CD4-positive, alpha-beta memory T cell (primary cell): ENCODE data around the gene AGER. TPM values are rescaled to one million over a fixed set of nuclear protein-coding genes. Genes with fewer than 3 reads are reported as not detected.
A peak's percentile ranks its signal among the peaks of the same experiment; 100 is the strongest.

Experiments
- CTCF ChIA-PET: fragments of 350-600 bp; sonication (Branson Sonifier 250); formaldehyde crosslinking; loops from one replicate; lab custom pipeline; 2021; ENCODE audit warnings: inconsistent platforms; ENCODE audit not compliant: partially characterized antibody; lab: Charles Lee
- POLR2A ChIA-PET: fragments of 350-600 bp; sonication (Branson Sonifier 250); formaldehyde crosslinking; loops from one replicate; lab custom pipeline; 2021; ENCODE audit not compliant: partially characterized antibody; lab: Charles Lee
- DNase-seq, 5 donors: peaks; one replicate each; pipeline versions ENCODE4 v3.0.0 to v3.0.0-alpha.2; 2020 to 2022; ENCODE audit warnings: mixed read lengths in 1 of 5
- H3K27ac ChIP-seq: one replicate; pipeline ENCODE4 v1.7.0; 2013; ENCODE audit warnings: low read depth, low read length
- H3K27me3 ChIP-seq: 2 replicates; pipeline ENCODE4 v1.7.0; 2013; ENCODE audit warnings: mild to moderate bottlenecking, low read length, moderate library complexity; ENCODE audit not compliant: insufficient read depth
- H3K36me3 ChIP-seq: 2 replicates; pipeline ENCODE4 v1.7.0; 2013; ENCODE audit warnings: mild to moderate bottlenecking, low read length, moderate library complexity; ENCODE audit not compliant: insufficient read depth
- H3K4me1 ChIP-seq: 2 replicates; pipeline ENCODE4 v1.7.0; 2013; ENCODE audit warnings: mild to moderate bottlenecking, low read length, moderate library complexity; ENCODE audit not compliant: insufficient read depth
- H3K4me3 ChIP-seq, 2 donors: one replicate each; pipeline ENCODE4 v1.7.0; 2013; ENCODE audit warnings: low read length in 2 of 2, mild to moderate bottlenecking in 1 of 2
- H3K9me3 ChIP-seq, 2 donors: one replicate each; pipeline ENCODE4 v1.7.0; 2013; ENCODE audit warnings: low read length in 2 of 2, control low read depth in 1 of 2; ENCODE audit not compliant: control insufficient read depth in 1 of 2
- H3K27ac Mint-ChIP-seq, 7 donors: one replicate each; pipeline ENCODE4 v1.8.0; 2020 to 2021; ENCODE audit warnings: mixed read lengths in 7 of 7, mild to moderate bottlenecking in 6 of 7, inconsistent platforms in 3 of 7, moderate library complexity in 3 of 7
- H3K27me3 Mint-ChIP-seq, 2 donors: one replicate each; pipeline ENCODE4 v1.8.0; 2020 to 2021; ENCODE audit warnings: mixed read lengths in 2 of 2
- H3K36me3 Mint-ChIP-seq, 2 donors: one replicate each; pipeline ENCODE4 v1.8.0; 2020 to 2021; ENCODE audit warnings: mixed read lengths in 2 of 2, inconsistent platforms in 1 of 2, mild to moderate bottlenecking in 1 of 2
- H3K4me1 Mint-ChIP-seq, 4 donors: one replicate each; pipeline ENCODE4 v1.8.0; 2020 to 2021; ENCODE audit warnings: mixed read lengths in 4 of 4, mild to moderate bottlenecking in 1 of 4
- H3K4me3 Mint-ChIP-seq, 8 donors: one replicate each; pipeline ENCODE4 v1.8.0; 2020 to 2021; ENCODE audit warnings: mixed read lengths in 8 of 8, mild to moderate bottlenecking in 7 of 8, moderate library complexity in 6 of 8, inconsistent platforms in 3 of 8
- H3K9me3 Mint-ChIP-seq, 8 donors: one replicate each; pipeline ENCODE4 v1.8.0; 2020 to 2021; ENCODE audit warnings: mixed read lengths in 8 of 8, mild to moderate bottlenecking in 5 of 8, inconsistent platforms in 3 of 8, moderate library complexity in 1 of 8
- intact Hi-C: fragments of 100-400 bp; cut with micrococcal nuclease; formaldehyde crosslinking; loops from one replicate; pipeline ENCODE4 v1.15.1; 2023
- polyA plus RNA-seq, 2 donors: library from polyadenylated mRNA; unstranded; fragments of 300-500 nt; fragmentation: Illumina TruSeq; gene quantifications; one replicate each; pipeline ENCODE4 v1.2.3, GENCODE V29; 2021
- total RNA-seq, 2 experiments: library from RNA; stranded (reverse); gene quantifications; one replicate each; pipeline ENCODE4 v1.2.3, GENCODE V29; 2021

Gene AGER
- total and polyA plus RNA-seq, 4 experiments from 2014 or later = 0.62 to 77.3 (median 74.8) TPM; not detected in 1

- ChIA-PET POLR2A (interaction anchor here (1.0 kb wide), 1 partner anchor 21 kb away, joined by 3 read pairs; no protein-coding TSS in a partner anchor), CTCF (no interaction called here)
- peaks cover 0 to 4% of the 10 kb centered on the region in 2 donors for H3K27me3 Mint-ChIP-seq
- peak overlapping the region in 4 of 7 donors; percentile 35 to 84 (median 66) for H3K27ac Mint-ChIP-seq
- peaks cover 18 to 31% (median 20%) of the 10 kb centered on the region in 4 donors for H3K4me1 Mint-ChIP-seq
- no peak overlapping the region for H3K4me3 ChIP-seq
- intact Hi-C loops = loop anchor here (10.0 kb wide), 2 partner anchors 1006 to 1216 kb away; partner anchors contain the start of genes CUTA, HSD17B8, PHF1 and RING1
- no peak overlapping the region for H3K4me3 Mint-ChIP-seq
- no peaks in the 10 kb centered on the region for H3K27me3 ChIP-seq
- DNase-seq = no peak
- no peaks in the 10 kb centered on the region for H3K36me3 ChIP-seq
- H3K27ac ChIP-seq = no peak overlapping the region
- H3K9me3 ChIP-seq = no peaks in the 10 kb centered on the region
- peaks cover 0 to 2% of the 10 kb centered on the region in 2 donors for H3K36me3 Mint-ChIP-seq
- H3K9me3 Mint-ChIP-seq = no peaks in the 10 kb centered on the region
- peaks cover 23% of the 10 kb centered on the region for H3K4me1 ChIP-seq
These were observed 14.8 kb upstream of the AGER start for GRCh38 chr6:32198866-32199265.

- ChIA-PET POLR2A (interaction anchor here (12.7 kb wide), 1 partner anchor 69 kb away, joined by 188 read pairs; the partner anchor contains the start of genes ATF6B and FKBPL), CTCF (no interaction called here)
- Histone ChIP-seq H3K36me3 (no peaks in the 10 kb centered on the region), H3K9me3 (no peaks in the 10 kb centered on the region), H3K27me3 (no peaks in the 10 kb centered on the region), H3K4me1 (peaks cover 28% of the 10 kb centered on the region), H3K4me3 (no peak overlapping the region), H3K27ac (no peak overlapping the region)
- Mint-ChIP-seq H3K4me3 (peak overlapping the region in 1 of 8 donors; percentile 30), H3K36me3 (peaks cover 0 to 2% of the 10 kb centered on the region in 2 donors), H3K9me3 (no peaks in the 10 kb centered on the region), H3K4me1 (peaks cover 23 to 36% (median 26%) of the 10 kb centered on the region in 4 donors), H3K27ac (peak overlapping the region in 5 of 7 donors; percentile 50 to 84 (median 65)), H3K27me3 (peaks cover 0 to 2% of the 10 kb centered on the region in 2 donors)
- no peak for DNase-seq
- intact Hi-C loops = loop anchor here (10.0 kb wide), 2 partner anchors 1006 to 1216 kb away; partner anchors contain the start of genes CUTA, HSD17B8, PHF1 and RING1
These were observed 14.3 kb upstream of the AGER start for GRCh38 chr6:32198345-32198696.

GRCh38 chr6:32196682-32197616 lies 12.9 kb upstream of the AGER start:
- no peak for DNase-seq
- no peaks in the 10 kb centered on the region for H3K9me3 ChIP-seq
- H3K4me3 ChIP-seq = peak overlapping the region; percentile 53 to 97
- peak overlapping the region; percentile 98 for H3K27ac ChIP-seq
- POLR2A ChIA-PET = interaction anchor here (0.6 to 12.7 kb wide), 9 partner anchors 17 to 781 kb away, joined by 3 to 188 read pairs (median 4); partner anchors contain the start of genes ATF6B, EGFL8 and FKBPL
- H3K27me3 Mint-ChIP-seq = peaks cover 0 to 2% of the 10 kb centered on the region in 2 donors
- peak overlapping the region; percentile 93 to 100 (median 98) for H3K4me3 Mint-ChIP-seq
- peaks cover 23 to 47% (median 27%) of the 10 kb centered on the region in 4 donors for H3K4me1 Mint-ChIP-seq
- H3K36me3 ChIP-seq = no peaks in the 10 kb centered on the region
- H3K27me3 ChIP-seq = no peaks in the 10 kb centered on the region
- H3K9me3 Mint-ChIP-seq = no peaks in the 10 kb centered on the region
- H3K4me1 ChIP-seq = peaks cover 33% of the 10 kb centered on the region
- intact Hi-C loops = loop anchor here (2.0 to 10.0 kb wide), 3 partner anchors 48 to 1218 kb away; partner anchors contain the start of genes CUTA, HSD17B8, PHF1 and RING1
- CTCF ChIA-PET = interaction anchor here (0.7 to 1.5 kb wide), 3 partner anchors 48 to 67 kb away, joined by 3 to 4 read pairs (median 3); partner anchors contain the start of gene FKBPL
- peak overlapping the region; percentile 97 to 100 (median 99) for H3K27ac Mint-ChIP-seq
- peaks cover 4 to 11% of the 10 kb centered on the region in 2 donors for H3K36me3 Mint-ChIP-seq

- Histone ChIP-seq H3K27me3 (no peaks in the 10 kb centered on the region), H3K4me3 (peak overlapping the region; percentile 53 to 97), H3K9me3 (no peaks in the 10 kb centered on the region), H3K36me3 (no peaks in the 10 kb centered on the region), H3K4me1 (peaks cover 33% of the 10 kb centered on the region), H3K27ac (peak overlapping the region; percentile 98)
- intact Hi-C loops = loop anchor here (1.0 to 10.0 kb wide), 8 partner anchors 18 to 1219 kb away; partner anchors contain the start of genes ATF6B, CUTA, HSD17B8 and PHF1
- peak in 1 of 5 donors; percentile 76 for DNase-seq
- ChIA-PET CTCF (interaction anchor here (0.8 to 2.5 kb wide), 14 partner anchors 14 to 776 kb away, joined by 3 to 15 read pairs (median 4); partner anchors contain the start of genes AGPAT1, ATF6B, FKBPL and TAP2), POLR2A (interaction anchor here (0.6 to 12.7 kb wide), 33 partner anchors 9 to 1076 kb away, joined by 3 to 408 read pairs (median 4); partner anchors contain the start of genes AGPAT1, ATF6B, BAG6 and DDX39B)
- H3K36me3 Mint-ChIP-seq = peaks cover 12 to 20% of the 10 kb centered on the region in 2 donors
- peak overlapping the region; percentile 93 to 100 (median 98) for H3K4me3 Mint-ChIP-seq
- peaks cover 0 to 2% of the 10 kb centered on the region in 2 donors for H3K27me3 Mint-ChIP-seq
- H3K4me1 Mint-ChIP-seq = peaks cover 23 to 55% (median 27%) of the 10 kb centered on the region in 4 donors
- H3K9me3 Mint-ChIP-seq = no peaks in the 10 kb centered on the region
- peak overlapping the region; percentile 97 to 100 (median 99) for H3K27ac Mint-ChIP-seq
These were observed 12.0 kb upstream of the AGER start for GRCh38 chr6:32195902-32196681.

GRCh38 chr6:32195652-32195901 lies 11.5 kb upstream of the AGER start:
- H3K4me1 ChIP-seq = peaks cover 33% of the 10 kb centered on the region
- Mint-ChIP-seq H3K4me3 (peak overlapping the region; percentile 93 to 100 (median 98)), H3K27me3 (peaks cover 0 to 2% of the 10 kb centered on the region in 2 donors), H3K27ac (peak overlapping the region; percentile 97 to 100 (median 99)), H3K4me1 (peaks cover 23 to 58% (median 27%) of the 10 kb centered on the region in 4 donors), H3K36me3 (peaks cover 15 to 22% of the 10 kb centered on the region in 2 donors), H3K9me3 (no peaks in the 10 kb centered on the region)
- H3K27me3 ChIP-seq = no peaks in the 10 kb centered on the region
- peak; percentile 99 to 100 (median 100) for DNase-seq
- ChIA-PET POLR2A (interaction anchor here (0.7 to 12.7 kb wide), 29 partner anchors 9 to 1076 kb away, joined by 3 to 408 read pairs (median 5); partner anchors contain the start of genes AGPAT1, ATF6B, BAG6 and DDX39B), CTCF (interaction anchor here (0.8 to 2.5 kb wide), 14 partner anchors 13 to 776 kb away, joined by 3 to 15 read pairs (median 4); partner anchors contain the start of genes AGPAT1, ATF6B, FKBPL and TAP2)
- H3K9me3 ChIP-seq = no peaks in the 10 kb centered on the region
- no peaks in the 10 kb centered on the region for H3K36me3 ChIP-seq
- H3K4me3 ChIP-seq = peak overlapping the region in 1 of 2 donors; percentile 97
- H3K27ac ChIP-seq = peak overlapping the region; percentile 98
- intact Hi-C loops = loop anchor here (1.0 to 10.0 kb wide), 7 partner anchors 17 to 1219 kb away; partner anchors contain the start of genes ATF6B, CUTA, HSD17B8 and PHF1
